HepG2 (cell line): Measurements from ENCODE around the gene COLEC12. TPM values are rescaled to one million over a fixed set of nuclear protein-coding genes. Genes with fewer than 3 reads are reported as not detected.

Experiments
- ATAC-seq: fragments of 200-7000 bp; cut with Tn5 transposase; 3 replicates; pipeline ENCODE4 v1.9.1; 2020; ENCODE audit warnings: mild to moderate bottlenecking, moderate library complexity
- BruUV-seq: library from RNA; stranded (reverse); fragments of 400-500 nt; replicated peaks from 2 replicates; lab custom pipeline; 2021; lab: Mats Ljungman, UMichigan
- CTCF ChIA-PET: fragments of 300-600 bp; formaldehyde crosslinking; extraction: SDS; loops from one replicate; lab custom pipeline; 2021; ENCODE audit warnings: low total read pairs, inconsistent platforms, low intra/inter-chr PET ratio; lab: Yijun Ruan, JAX
- POLR2A ChIA-PET: fragments of 350-600 bp; sonication (Branson Sonifier 250); formaldehyde crosslinking; loops from one replicate; lab custom pipeline; 2020; ENCODE audit warnings: antibody characterized with exemption, inconsistent platforms; lab: Yijun Ruan, JAX
- DNase-seq: peaks from one replicate; pipeline ENCODE4 v3.0.0-alpha.2; 2015; ENCODE audit warnings: low spot score
- FAIRE-seq: peaks from 3 replicates; lab custom pipeline; 2011; peaks lifted over from hg19 to GRCh38; lab: Jason Lieb, UNC
- H2AFZ ChIP-seq: one replicate; pipeline ENCODE4 v1.6.1; 2011; ENCODE audit warnings: low read length, inconsistent platforms
- H3K27ac ChIP-seq: fragments of 300-600 bp; 3 replicates; pipeline ENCODE4 v1.8.0; 2011; ENCODE audit warnings: mixed run types, mild to moderate bottlenecking, mixed read lengths, low read length, inconsistent platforms; ENCODE audit not compliant: insufficient read depth; ENCODE audit errors: extremely low read length
- H3K27me3 ChIP-seq, 2 experiments: fragments of 200-600 bp in 1 of 2; 2 replicates in 1 of 2; 3 replicates in 1 of 2; pipeline versions ENCODE4 v1.6.0 to v1.8.0; 2011; ENCODE audit warnings: low read length in 2 of 2, mild to moderate bottlenecking in 2 of 2, moderate library complexity in 2 of 2, inconsistent platforms in 1 of 2; ENCODE audit not compliant: insufficient read depth in 2 of 2, control insufficient read depth in 1 of 2
- H3K36me3 ChIP-seq, 2 experiments: fragments of 200-600 bp in 1 of 2; replicated peaks in 1 of 2; 2 replicates in 1 of 2; 3 replicates in 1 of 2; pipeline versions ENCODE4 v1.5.1 to v1.8.0; 2011; ENCODE audit warnings: low read length in 2 of 2, inconsistent platforms in 1 of 2; ENCODE audit not compliant: insufficient read depth in 2 of 2, control insufficient read depth in 1 of 2
- H3K4me1 ChIP-seq: 2 replicates; pipeline ENCODE4 v1.5.1; 2012; ENCODE audit warnings: low read length, inconsistent platforms; ENCODE audit not compliant: insufficient read depth
- H3K4me2 ChIP-seq: 2 replicates; pipeline ENCODE4 v1.6.0; 2011; ENCODE audit warnings: low read depth, low read length, inconsistent platforms
- H3K4me3 ChIP-seq, 3 experiments: fragments of 200-600 bp in 1 of 3; sonication (generic), shearing (Covaris generic) in 1 of 3; replicated peaks in 1 of 3; 2 replicates each; pipeline ENCODE4 v1.5.1; 2011 to 2016; ENCODE audit warnings: low read length in 3 of 3, inconsistent platforms in 2 of 3, low read depth in 2 of 3, mild to moderate bottlenecking in 2 of 3, control low read depth in 1 of 3, mixed read lengths in 1 of 3; ENCODE audit not compliant: insufficient read depth in 1 of 3
- H3K79me2 ChIP-seq: one replicate; pipeline ENCODE4 v1.6.1; 2011; ENCODE audit warnings: low read length, inconsistent platforms; ENCODE audit not compliant: insufficient read depth
- H3K9ac ChIP-seq: 2 replicates; pipeline ENCODE4 v1.6.0; 2011; ENCODE audit warnings: mild to moderate bottlenecking, low read depth, low read length, inconsistent platforms; ENCODE audit not compliant: insufficient read depth
- H3K9me3 ChIP-seq: 2 replicates; pipeline ENCODE4 v1.5.1; 2012; ENCODE audit warnings: mild to moderate bottlenecking, low read length
- H4K20me1 ChIP-seq: 2 replicates; pipeline ENCODE4 v1.6.0; 2011; ENCODE audit warnings: inconsistent platforms, mild to moderate bottlenecking, low read length, moderate library complexity; ENCODE audit not compliant: insufficient read depth
- PAF1 ChIP-seq: IDR thresholded peaks from 2 replicates; pipeline ENCODE4 v1.6.1; 2016; ENCODE audit warnings: missing genetic modification reagents, missing compliant biosample characterization
- PRDM15 ChIP-seq: sonication (generic); formaldehyde crosslinking; IDR thresholded peaks from 2 replicates; pipeline ENCODE4 v1.4.0; 2020; ENCODE audit warnings: missing genetic modification reagents
- ZC3H4 ChIP-seq: sonication (generic); formaldehyde crosslinking; IDR thresholded peaks from 2 replicates; pipeline ENCODE4 v1.4.0; 2020; ENCODE audit warnings: missing genetic modification reagents, borderline replicate concordance
- ZNF549 ChIP-seq: sonication (generic); formaldehyde crosslinking; IDR thresholded peaks from 2 replicates; pipeline ENCODE4 v1.5.0; 2020; ENCODE audit warnings: missing genetic modification reagents
- ZNF790 ChIP-seq: sonication (generic); formaldehyde crosslinking; IDR thresholded peaks from 2 replicates; pipeline ENCODE4 v1.8.0; 2022; ENCODE audit warnings: missing genetic modification reagents, mild to moderate bottlenecking, borderline replicate concordance
- WGBS: methylation state at CpG from one replicate; pipeline ENCODE4 v1.1.6; 2017; ENCODE audit warnings: low lambda C conversion rate; 5-methylcytosine and 5-hydroxymethylcytosine counted together
- in situ Hi-C: cut with HindIII; loops from 2 replicates; pipeline ENCODE4 v1.10.0; 2017; ENCODE audit warnings: low pct_unique_long_range_greater_than_20kb; ENCODE audit not compliant: extremely low pct_ligation_motif_present
- intact Hi-C: fragments of 100-400 bp; cut with micrococcal nuclease; formaldehyde crosslinking; loops from one replicate; pipeline ENCODE4 v1.10.0; 2022; ENCODE audit not compliant: unreplicated experiment
- polyA plus RNA-seq, 8 experiments: library from polyadenylated mRNA; depleted of rRNA in 3 of 8; stranded (reverse) in 7 of 8; unstranded in 1 of 8; fragments of >200 nt; fragmentation: Illumina TruSeq in 4 of 8; extraction: Trizol in 4 of 8; gene quantifications; 2 replicates each; pipeline versions ENCODE4 v1.2.1 to v1.2.3, GENCODE V29; 2011 to 2016; ENCODE audit warnings: low read depth in 4 of 8, missing spikeins in 1 of 8, mixed read lengths in 1 of 8; ENCODE audit not compliant: insufficient read depth in 1 of 8
- total RNA-seq, 5 experiments: library from RNA; depleted of rRNA; stranded (reverse); fragments of >200 nt; fragmentation: Illumina TruSeq; extraction: Trizol; gene quantifications; 2 replicates each; pipeline ENCODE4 v1.2.3, GENCODE V29; 2016; ENCODE audit warnings: low read depth in 1 of 5
- TF ChIP-seq, protein P1 (sequence below): sonication (generic); formaldehyde crosslinking; IDR thresholded peaks from 2 replicates; pipeline ENCODE4 v1.8.0; 2022; ENCODE audit warnings: missing genetic modification reagents, low read depth, mild to moderate bottlenecking, borderline replicate concordance
- TF ChIP-seq, protein P2 (sequence below): sonication (generic); formaldehyde crosslinking; IDR thresholded peaks from 2 replicates; pipeline ENCODE4 v1.4.0; 2020; ENCODE audit warnings: mild to moderate bottlenecking, missing genetic modification reagents

The COLEC12 gene
- total and polyA plus RNA-seq, 2 of the 13 experiments (the other 11 are each of a cell fraction or from before 2014, with no cell fraction given) = 0.02 to 0.11 TPM

GRCh38 chr18:507636-508035 is 7.1 kb upstream of the COLEC12 start:
- H2AFZ ChIP-seq = no peak overlapping the region

More at GRCh38 chr18:507636-508035, 7.1 kb upstream of the COLEC12 start:
- H3K9me3 ChIP-seq = no peaks in the 10 kb centered on the region
- FAIRE-seq = no peak
- no peak for TF ChIP-seq ZC3H4 (CRISPR knock-in tag)
- TF ChIP-seq, protein P1, sequence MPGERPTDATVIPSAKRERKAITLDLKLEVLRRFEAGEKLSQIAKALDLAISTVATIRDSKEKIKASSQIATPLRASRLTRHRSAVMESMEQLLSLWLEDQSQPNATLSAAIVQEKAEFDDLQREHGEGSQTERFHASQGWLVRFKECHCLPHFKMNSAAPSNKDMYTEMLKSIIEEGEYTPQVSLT = no peak
- TF ChIP-seq PRDM15 (CRISPR knock-in tag) = no peak
- TF ChIP-seq, protein P2, sequence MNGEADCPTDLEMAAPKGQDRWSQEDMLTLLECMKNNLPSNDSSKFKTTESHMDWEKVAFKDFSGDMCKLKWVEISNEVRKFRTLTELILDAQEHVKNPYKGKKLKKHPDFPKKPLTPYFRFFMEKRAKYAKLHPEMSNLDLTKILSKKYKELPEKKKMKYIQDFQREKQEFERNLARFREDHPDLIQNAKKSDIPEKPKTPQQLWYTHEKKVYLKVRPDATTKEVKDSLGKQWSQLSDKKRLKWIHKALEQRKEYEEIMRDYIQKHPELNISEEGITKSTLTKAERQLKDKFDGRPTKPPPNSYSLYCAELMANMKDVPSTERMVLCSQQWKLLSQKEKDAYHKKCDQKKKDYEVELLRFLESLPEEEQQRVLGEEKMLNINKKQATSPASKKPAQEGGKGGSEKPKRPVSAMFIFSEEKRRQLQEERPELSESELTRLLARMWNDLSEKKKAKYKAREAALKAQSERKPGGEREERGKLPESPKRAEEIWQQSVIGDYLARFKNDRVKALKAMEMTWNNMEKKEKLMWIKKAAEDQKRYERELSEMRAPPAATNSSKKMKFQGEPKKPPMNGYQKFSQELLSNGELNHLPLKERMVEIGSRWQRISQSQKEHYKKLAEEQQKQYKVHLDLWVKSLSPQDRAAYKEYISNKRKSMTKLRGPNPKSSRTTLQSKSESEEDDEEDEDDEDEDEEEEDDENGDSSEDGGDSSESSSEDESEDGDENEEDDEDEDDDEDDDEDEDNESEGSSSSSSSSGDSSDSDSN (CRISPR knock-in tag) = no peak
- no peak for TF ChIP-seq PAF1 (CRISPR knock-in tag)
- TF ChIP-seq ZNF790 (CRISPR knock-in tag) = no peak
- no peak for TF ChIP-seq ZNF549 (CRISPR knock-in tag)
- TF ChIP-seq, all 625 proteins: peak for 0
- Histone ChIP-seq H3K36me3 (no peaks in the 10 kb centered on the region), H3K4me1 (0 out of 2 replicates have a peak, but pooled peaks cover 7% of the 10 kb centered on the region), H3K9ac (no peak overlapping the region), H4K20me1 (no peaks in the 10 kb centered on the region), H3K27me3 (no peaks in the 10 kb centered on the region), H3K4me3 (no peak overlapping the region), H3K79me2 (no peaks in the 10 kb centered on the region), H3K4me2 (no peak overlapping the region), H3K27ac (no peak overlapping the region)
- BruUV-seq = no TSS peak
- intact Hi-C loops = no loop called here
- DNase-seq (no peak), ATAC-seq (no peak)
- WGBS = 31% methylated on average over 3 of the region's 3 CpGs
- POLR2A ChIA-PET = no interaction called here
- in situ Hi-C loops = no loop called here
- CTCF ChIA-PET = no interaction called here
